ENCODE data around the gene METTL21C.

The METTL21C gene

GRCh38 chr13:102667023-102667422 is 27.8 kb downstream of the METTL21C start:
- DNase-seq = no peak

GRCh38 chr13:102659168-102659713 is 35.6 kb downstream of the METTL21C start:
- DNase-seq = no peak

- DNase-seq = no peak
These were observed 36.2 kb downstream of the METTL21C start for GRCh38 chr13:102658660-102659059.

GRCh38 chr13:102657630-102658029 is 37.2 kb downstream of the METTL21C start:
- DNase-seq = no peak

GRCh38 chr13:102654756-102655155 is 40.1 kb downstream of the METTL21C start:
- DNase-seq = no peak

GRCh38 chr13:102651892-102652291 is 43.0 kb downstream of the METTL21C start:
- DNase-seq = no peak

GRCh38 chr13:102651392-102651791 is 43.5 kb downstream of the METTL21C start:
- DNase-seq = no peak

GRCh38 chr13:102650444-102650843 is 44.4 kb downstream of the METTL21C start:
- no peak for DNase-seq

- no peak for DNase-seq
These were observed 46.8 kb downstream of the METTL21C start for GRCh38 chr13:102648046-102648445.

- DNase-seq = no peak
These were observed 49.1 kb downstream of the METTL21C start for GRCh38 chr13:102645701-102646100.

- no peak for DNase-seq
These were observed 51.2 kb downstream of the METTL21C start for GRCh38 chr13:102643656-102644055.

- peak in 27 of 51 donors; percentile 0 to 42 (median 10) for DNase-seq
These were observed 52.4 kb downstream of the METTL21C start for GRCh38 chr13:102642475-102642874.

- DNase-seq = no peak
These were observed 52.8 kb downstream of the METTL21C start for GRCh38 chr13:102642029-102642428.

- DNase-seq = no peak
These were observed 56.1 kb downstream of the METTL21C start for GRCh38 chr13:102638741-102639140.
